ENCODE results near the gene TENT4A.

- TF ChIP-seq CTCF (IDR thresholded peaks at IDR 0.05; ENCODE audit: low read depth, low read length) = no peak
- TF ChIP-seq POLR2A (IDR thresholded peaks at IDR 0.05; ENCODE audit: extremely low read depth, insufficient read length) = no peak
Measured at GRCh38 chr5:6759983-6760382, 46.8 kb downstream of the TENT4A start.

Measured in NB4 (cell line).